K562 (cell line): ENCODE measurements around the gene RALGAPB. TPM values are rescaled to one million over a fixed set of nuclear protein-coding genes. Genes with fewer than 3 reads are reported as not detected.

Experiments
- ATAC-seq: fragments of 200-7000 bp; cut with Tn5 transposase; 3 replicates; pipeline ENCODE4 v1.9.1; 2020; ENCODE audit warnings: moderate library complexity
- BruUV-seq: library from RNA; stranded (reverse); fragments of 400-500 nt; replicated peaks from 2 replicates; lab custom pipeline; 2021; lab: Mats Ljungman, UMichigan
- CTCF ChIA-PET: fragments of 300-600 bp; formaldehyde crosslinking; extraction: SDS; loops from one replicate; lab custom pipeline; 2021; ENCODE audit warnings: low intra/inter-chr PET ratio; lab: Yijun Ruan, JAX
- POLR2A ChIA-PET: fragments of 300-600, 350-650 bp; sonication (Branson Sonifier 250); formaldehyde crosslinking; extraction: SDS; loops from one replicate; lab custom pipeline; 2021; ENCODE audit warnings: antibody characterized with exemption, inconsistent platforms; lab: Yijun Ruan, JAX
- DNase-seq, 4 experiments: peaks; one replicate each; pipeline versions ENCODE4 v3.0.0 to v3.0.0-alpha.2; 2011 to 2018; ENCODE audit warnings: low spot score in 3 of 4, mixed read lengths in 3 of 4; ENCODE audit errors: extremely low read depth in 1 of 4
- FAIRE-seq: peaks from 2 replicates; lab custom pipeline; 2011; peaks lifted over from hg19 to GRCh38; lab: Jason Lieb, UNC
- H2AFZ ChIP-seq: 2 replicates; pipeline ENCODE4 v1.6.0; 2011; ENCODE audit warnings: low read depth, low read length, control low read depth, inconsistent platforms
- H3K27ac ChIP-seq: fragments of 200-600 bp; 3 replicates; pipeline ENCODE4 v1.8.0; 2011; ENCODE audit warnings: low read depth, mild to moderate bottlenecking, control low read depth, inconsistent platforms, low read length, moderate library complexity, mixed read lengths; ENCODE audit errors: extremely low read depth
- H3K27me3 ChIP-seq, 2 experiments: fragments of 300-600 bp in 1 of 2; 2 replicates in 1 of 2; 3 replicates in 1 of 2; pipeline versions ENCODE4 v1.6.0 to v1.8.0; 2011; ENCODE audit warnings: inconsistent platforms in 2 of 2, low read length in 2 of 2, mild to moderate bottlenecking in 1 of 2, mixed read lengths in 1 of 2, moderate library complexity in 1 of 2; ENCODE audit not compliant: control insufficient read depth in 2 of 2, insufficient read depth in 2 of 2
- H3K36me3 ChIP-seq: fragments of 300-600 bp; 3 replicates; pipeline ENCODE4 v1.8.0; 2011; ENCODE audit warnings: mild to moderate bottlenecking, low read length, inconsistent platforms; ENCODE audit not compliant: control insufficient read depth, insufficient read depth
- H3K4me1 ChIP-seq, 2 experiments: fragments of 200-600 bp in 1 of 2; replicated peaks in 1 of 2; 2 replicates in 1 of 2; 3 replicates in 1 of 2; pipeline versions ENCODE4 v1.5.1 to v1.8.0; 2011; ENCODE audit warnings: inconsistent platforms in 2 of 2, low read length in 2 of 2, mild to moderate bottlenecking in 1 of 2, mixed read lengths in 1 of 2, moderate library complexity in 1 of 2; ENCODE audit not compliant: control insufficient read depth in 2 of 2, insufficient read depth in 2 of 2
- H3K4me2 ChIP-seq: 2 replicates; pipeline ENCODE4 v1.6.1; 2011; ENCODE audit warnings: low read length, control low read depth, inconsistent platforms, mixed read lengths; ENCODE audit not compliant: insufficient read depth
- H3K4me3 ChIP-seq: fragments of 200-600 bp; sonication (generic), shearing (Covaris generic); 2 replicates; pipeline ENCODE4 v1.5.1; 2016; ENCODE audit warnings: control low read depth, inconsistent platforms
- H3K79me2 ChIP-seq: fragments of 200-600 bp; 3 replicates; pipeline ENCODE4 v1.8.0; 2011; ENCODE audit warnings: low read length, inconsistent platforms; ENCODE audit not compliant: control insufficient read depth, insufficient read depth
- H3K9ac ChIP-seq, 2 experiments: 2 replicates each; pipeline versions ENCODE4 v1.6.0 to v1.6.1; 2011; ENCODE audit warnings: low read depth in 2 of 2, low read length in 2 of 2, control low read depth in 1 of 2, inconsistent platforms in 1 of 2, mild to moderate bottlenecking in 1 of 2, mixed read lengths in 1 of 2; ENCODE audit not compliant: insufficient read depth in 1 of 2
- H3K9me1 ChIP-seq: one replicate; pipeline ENCODE4 v1.6.0; 2011; ENCODE audit warnings: inconsistent platforms, mild to moderate bottlenecking, low read length, moderate library complexity; ENCODE audit not compliant: control insufficient read depth, insufficient read depth
- H3K9me3 ChIP-seq: replicated peaks from 2 replicates; pipeline ENCODE4 v1.5.1; 2011; ENCODE audit warnings: low read depth, low read length, inconsistent platforms; ENCODE audit not compliant: control insufficient read depth, insufficient read depth
- H4K20me1 ChIP-seq: replicated peaks from 2 replicates; pipeline ENCODE4 v1.6.1; 2011; ENCODE audit warnings: low read length, inconsistent platforms, mixed read lengths; ENCODE audit not compliant: control insufficient read depth, insufficient read depth
- BRF2 ChIP-seq: IDR thresholded peaks from 3 replicates; pipeline ENCODE4 v1.6.1; 2011; ENCODE audit warnings: borderline replicate concordance, mild to moderate bottlenecking; ENCODE audit not compliant: insufficient read length, insufficient read depth
- CBFA2T3 ChIP-seq: fragments of 450-650 bp; IDR thresholded peaks from 2 replicates; pipeline ENCODE4 v1.6.1; 2017
- CTBP1 ChIP-seq: fragments of 450-650 bp; IDR thresholded peaks from 2 replicates; pipeline ENCODE4 v1.6.1; 2016; ENCODE audit warnings: borderline replicate concordance
- DPF2 ChIP-seq: fragments of 450-650 bp; IDR thresholded peaks from 2 replicates; pipeline ENCODE4 v1.6.1; 2016
- FOSL1 ChIP-seq: fragments of 200-800 bp; sonication (Bioruptor generic); conservative IDR thresholded peaks from 2 replicates; pipeline ENCODE4 v1.6.1; 2016; ENCODE audit warnings: missing genetic modification characterization, missing compliant biosample characterization
- JUN ChIP-seq, 2 experiments: sonication (generic) in 1 of 2; formaldehyde crosslinking in 1 of 2; IDR thresholded peaks; 2 replicates each; pipeline versions ENCODE4 v1.6.1 to v1.8.0; 2012 to 2022; ENCODE audit warnings: borderline replicate concordance in 2 of 2, mild to moderate bottlenecking in 2 of 2, improper control_type of control experiment in 1 of 2, low read depth in 1 of 2, low read length in 1 of 2, missing genetic modification reagents in 1 of 2
- KAT7 ChIP-seq: sonication (generic); formaldehyde crosslinking; IDR thresholded peaks from 2 replicates; pipeline ENCODE4 v1.8.0; 2022; ENCODE audit warnings: missing genetic modification reagents, mild to moderate bottlenecking, borderline replicate concordance
- RHOXF2B ChIP-seq: fragments of 250-450 bp; sonication (Bioruptor Pico); conservative IDR thresholded peaks from 2 replicates; pipeline ENCODE4 v1.5.1; 2021
- SMARCC2 ChIP-seq: fragments of 450-650 bp; IDR thresholded peaks from 2 replicates; pipeline ENCODE4 v1.6.1; 2017; ENCODE audit warnings: antibody characterized with exemption, moderate library complexity, mild to moderate bottlenecking, low read depth
- SMARCE1 ChIP-seq: fragments of 450-650 bp; IDR thresholded peaks from 2 replicates; pipeline ENCODE4 v1.7.1; 2016; ENCODE audit warnings: mild to moderate bottlenecking
- TCF3 ChIP-seq: sonication (generic); formaldehyde crosslinking; IDR thresholded peaks from 2 replicates; pipeline ENCODE4 v1.4.0; 2020; ENCODE audit warnings: mild to moderate bottlenecking, missing genetic modification reagents
- TEAD4 ChIP-seq, 2 experiments: sonication (generic) in 1 of 2; formaldehyde crosslinking in 1 of 2; IDR thresholded peaks; 2 replicates each; pipeline versions ENCODE4 v1.6.1 to v1.8.0; 2012 to 2022; ENCODE audit warnings: borderline replicate concordance in 1 of 2, inconsistent platforms in 1 of 2, low read length in 1 of 2, mild to moderate bottlenecking in 1 of 2, missing genetic modification reagents in 1 of 2
- TFAP4 ChIP-seq: sonication (generic); formaldehyde crosslinking; IDR thresholded peaks from 2 replicates; pipeline ENCODE4 v1.8.0; 2022; ENCODE audit warnings: missing genetic modification reagents, mild to moderate bottlenecking, moderate library complexity, borderline replicate concordance
- ZNF592 ChIP-seq: fragments of 450-650 bp; IDR thresholded peaks from 2 replicates; pipeline ENCODE4 v1.6.1; 2017; ENCODE audit warnings: antibody characterized with exemption, mild to moderate bottlenecking
- WGBS: fragments of 100-300 bp; shearing (Covaris generic); methylation state at CpG from one replicate; pipeline ENCODE4 v1.1.6; 2016; ENCODE audit warnings: low coverage, mixed read lengths; ENCODE audit not compliant: insufficient coverage; ENCODE audit errors: missing lambda C conversion rate; 5-methylcytosine and 5-hydroxymethylcytosine counted together
- in situ Hi-C: fragments of 300-500 bp; cut with MboI; formaldehyde crosslinking; loops from 4 replicates; pipeline ENCODE4 v1.15.0; 2018; ENCODE audit warnings: inconsistent platforms, mixed read lengths
- intact Hi-C: fragments of 100-400 bp; cut with micrococcal nuclease; formaldehyde crosslinking; loops from 2 replicates; pipeline ENCODE4 v1.14.2; 2022
- polyA plus RNA-seq, 8 experiments: library from polyadenylated mRNA; depleted of rRNA in 4 of 8; stranded (reverse) in 5 of 8; unstranded in 3 of 8; fragments of >200 nt; fragmentation: Nextera tagmentation in 2 of 8; fragmentation: Illumina TruSeq in 1 of 8; extraction: Ambion mirVana in 2 of 8; extraction: Trizol in 1 of 8; gene quantifications; 2 replicates each; pipeline versions ENCODE4 v1.2.1 to v1.2.3, GENCODE V29; 2011 to 2014; ENCODE audit warnings: inconsistent platforms in 1 of 8, missing spikeins in 1 of 8
- total RNA-seq, 7 experiments: library from RNA; depleted of rRNA in 6 of 7; stranded (reverse); fragments of >200 nt in 6 of 7; fragmentation: Illumina TruSeq in 2 of 7; extraction: Trizol in 2 of 7; gene quantifications; 2 replicates each; pipeline versions ENCODE4 v1.2.1 to v1.2.3, GENCODE V29; 2011 to 2021; ENCODE audit warnings: low replicate concordance in 1 of 7

RALGAPB gene
- total and polyA plus RNA-seq, 9 of the 15 experiments (the other 6 are each of a cell fraction or from before 2014, with no cell fraction given) = 4.3 to 25.6 (median 13.6) TPM

- no peaks in the 10 kb centered on the region for H4K20me1 ChIP-seq
- no peak overlapping the region for H3K9ac ChIP-seq
- POLR2A ChIA-PET = interaction anchor here (0.7 to 3.0 kb wide), 4 partner anchors 10 to 29 kb away, joined by 3 to 26 read pairs (median 8); partner anchors contain the start of gene SNHG17
- peaks cover 16% of the 10 kb centered on the region for H3K36me3 ChIP-seq
- FAIRE-seq (peak; percentile 52), DNase-seq (peak in 1 of 4 experiments; percentile 47), ATAC-seq (no peak)
- H2AFZ ChIP-seq = no peak overlapping the region
- H3K4me3 ChIP-seq = no peak overlapping the region
- H3K9me3 ChIP-seq = no peaks in the 10 kb centered on the region
- H3K4me1 ChIP-seq = peaks cover 20 to 42% of the 10 kb centered on the region in 2 experiments
- intact Hi-C loops = no loop called here
- CTCF ChIA-PET = no interaction called here
- BruUV-seq = no TSS peak
- peaks cover 4 to 15% of the 10 kb centered on the region in 2 experiments; a peak in 4 of 5 replicates for H3K27me3 ChIP-seq
- no peak overlapping the region for H3K27ac ChIP-seq
- WGBS = 64% methylated on average over 13 of the region's 13 CpGs
- no peaks in the 10 kb centered on the region for H3K9me1 ChIP-seq
- no peak overlapping the region for H3K4me2 ChIP-seq
- in situ Hi-C loops = no loop called here
- H3K79me2 ChIP-seq = no peaks in the 10 kb centered on the region
- TF ChIP-seq CBFA2T3 (peak; percentile 51; the same call in 1 of the 2 replicates), SMARCE1 (peak; percentile 63), CTBP1 (peak; percentile 16; the same call in 1 of the 2 replicates), TEAD4 (IDR thresholded peaks at IDR 0.05; ENCODE audit: low read length) (0 out of 2 replicates have a peak, but pooled peaks have one; percentile 13), TEAD4 (CRISPR knock-in tag; IDR thresholded peaks at IDR 0.05; ENCODE audit: borderline replicate concordance) (no peak), FOSL1 (tag) (peak; percentile 59; the same call in 1 of the 2 replicates), TCF3 (peak; percentile 12; the same call in 1 of the 2 replicates), BRF2 (no peak), SMARCC2 (no peak), KAT7 (CRISPR knock-in tag) (no peak), RHOXF2B (CRISPR knock-in tag) (no peak), JUN (IDR thresholded peaks at IDR 0.05; ENCODE audit: borderline replicate concordance, low read depth, low read length) (peak; percentile 49; the same call in 1 of the 2 replicates), JUN (CRISPR knock-in tag; IDR thresholded peaks at IDR 0.05; ENCODE audit: borderline replicate concordance) (no peak), TFAP4 (no peak), ZNF592 (no peak), DPF2 (peak; percentile 59; the same call in 1 of the 2 replicates)
Measured at GRCh38 chr20:38454556-38455473, 17.8 kb upstream of the RALGAPB start.
